HG02623 (cell line): ENCODE data around the gene CCNL1.
"Not testable (repeated sequence)": the region's sequence is repeated elsewhere in the genome, so short reads cannot be mapped to it uniquely, and the experiment has no call there.

Experiments used
- ATAC-seq: cut with Tn5 transposase; IDR thresholded peaks from one replicate; pipeline ENCODE4 v1.9.1; 2021; ENCODE audit warnings: moderate library complexity; ENCODE audit not compliant: unreplicated experiment

The CCNL1 gene

GRCh38 chr3:157104928-157105652 lies 54.9 kb downstream of the CCNL1 start:
- peak; percentile 67 for ATAC-seq

DNA sequence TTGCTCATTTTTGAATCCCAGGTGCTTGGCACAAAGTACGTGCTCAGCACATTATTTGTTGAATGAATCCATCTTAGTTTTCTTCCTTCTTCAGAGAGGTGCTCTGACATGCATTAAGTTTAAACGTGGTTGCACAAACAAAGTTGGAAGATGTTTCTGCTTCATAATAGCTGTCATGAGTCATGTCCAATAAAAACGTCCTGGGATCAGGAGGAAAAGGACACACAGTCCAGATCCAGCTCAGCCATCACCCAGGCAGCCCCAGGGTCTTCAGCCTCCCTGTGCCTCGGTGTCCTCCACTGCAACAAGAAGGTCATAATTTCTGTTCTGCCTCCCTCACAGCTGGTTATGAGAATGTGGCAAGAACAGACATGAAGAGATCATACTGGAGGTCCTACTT lies 55.4 kb downstream of the CCNL1 start:
- ATAC-seq: no peak

DNA sequence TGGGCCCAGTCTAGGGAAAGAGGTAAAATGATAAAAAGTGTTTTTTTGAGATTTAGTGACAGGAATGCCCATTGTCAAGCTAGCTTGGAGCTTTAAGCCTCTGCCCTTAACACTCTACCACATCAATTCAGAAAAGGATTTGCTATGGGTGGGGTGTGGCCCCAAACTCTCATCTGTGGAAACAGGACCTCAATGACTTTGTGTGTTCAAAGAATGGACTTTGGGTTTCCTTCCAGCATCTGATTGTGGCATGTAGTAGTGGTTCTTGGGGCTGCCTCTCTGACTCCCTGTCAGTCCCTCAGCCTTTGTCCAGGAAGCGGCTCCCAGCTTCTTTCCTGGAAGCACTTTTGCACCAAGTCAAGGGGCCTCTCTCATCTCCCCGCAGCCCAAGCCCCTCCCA lies 56.1 kb downstream of the CCNL1 start:
- ATAC-seq: no peak

DNA sequence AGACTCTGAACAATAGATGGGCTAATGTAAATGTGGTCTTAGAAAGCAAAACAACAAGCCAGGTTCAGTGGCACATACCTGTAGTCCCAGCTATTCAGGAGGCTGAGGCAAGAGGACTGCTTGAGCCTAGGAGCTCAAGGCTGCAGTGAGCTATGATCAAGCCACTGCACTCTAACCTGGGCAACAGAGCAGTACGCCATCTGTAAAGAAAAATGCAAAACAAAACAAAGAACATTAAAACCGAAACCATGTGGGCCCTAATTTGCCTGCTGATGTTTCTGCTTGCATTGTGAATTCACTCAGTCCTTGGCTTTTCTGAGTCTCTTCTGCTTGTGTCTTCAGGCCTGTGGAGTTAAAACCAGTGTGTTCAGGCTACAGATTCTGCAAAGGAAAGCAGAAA lies 56.7 kb downstream of the CCNL1 start:
- ATAC-seq: peak; percentile 83

DNA sequence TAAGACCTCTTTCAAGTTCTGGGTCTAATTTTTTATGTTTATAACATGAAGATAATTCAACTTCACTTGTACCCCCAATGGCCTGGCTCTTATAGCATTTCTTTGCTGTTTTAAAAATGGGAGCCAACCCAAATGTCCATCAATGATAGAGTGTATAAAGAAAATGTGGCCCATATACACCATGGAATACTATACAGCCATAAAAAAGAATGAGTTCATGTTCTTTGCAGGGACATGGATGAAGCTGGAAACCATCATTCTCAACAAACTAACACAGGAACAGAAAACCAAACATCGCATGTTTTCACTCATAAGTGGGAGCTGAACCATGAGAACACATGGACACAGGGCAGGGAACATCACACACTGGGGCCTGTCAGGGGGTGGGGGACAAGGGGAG lies 57.4 kb downstream of the CCNL1 start:
- not testable (repeated sequence) for ATAC-seq

- no peak for ATAC-seq
Measured at GRCh38 chr3:157102098-157102497, 57.8 kb downstream of the CCNL1 start.

DNA sequence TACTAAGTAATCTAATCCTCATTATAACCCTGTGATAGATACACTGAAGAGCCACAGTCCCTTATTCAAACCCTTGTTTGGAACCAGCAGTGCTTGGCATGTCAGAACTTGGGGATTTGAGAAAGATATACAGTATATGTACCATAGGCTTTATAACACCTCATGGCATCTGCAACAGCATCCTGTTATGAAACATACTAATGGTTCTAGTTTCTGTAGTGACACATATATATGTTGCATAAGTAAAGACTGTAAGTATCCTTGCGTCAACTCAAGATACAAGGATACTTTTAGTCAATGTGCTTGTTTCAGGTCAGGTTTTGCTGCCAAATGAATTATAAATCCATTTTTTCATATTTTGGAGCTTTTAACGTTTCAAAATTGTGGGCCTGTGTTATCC lies 58.5 kb downstream of the CCNL1 start:
- ATAC-seq: no peak

GRCh38 chr3:157100608-157101396 lies 59.1 kb downstream of the CCNL1 start:
- no peak for ATAC-seq

GRCh38 chr3:157100096-157100477 lies 59.9 kb downstream of the CCNL1 start:
- no peak for ATAC-seq

GRCh38 chr3:157099326-157100095 lies 60.4 kb downstream of the CCNL1 start:
- ATAC-seq: no peak

GRCh38 chr3:157098823-157099185 lies 61.1 kb downstream of the CCNL1 start:
- ATAC-seq: no peak

DNA sequence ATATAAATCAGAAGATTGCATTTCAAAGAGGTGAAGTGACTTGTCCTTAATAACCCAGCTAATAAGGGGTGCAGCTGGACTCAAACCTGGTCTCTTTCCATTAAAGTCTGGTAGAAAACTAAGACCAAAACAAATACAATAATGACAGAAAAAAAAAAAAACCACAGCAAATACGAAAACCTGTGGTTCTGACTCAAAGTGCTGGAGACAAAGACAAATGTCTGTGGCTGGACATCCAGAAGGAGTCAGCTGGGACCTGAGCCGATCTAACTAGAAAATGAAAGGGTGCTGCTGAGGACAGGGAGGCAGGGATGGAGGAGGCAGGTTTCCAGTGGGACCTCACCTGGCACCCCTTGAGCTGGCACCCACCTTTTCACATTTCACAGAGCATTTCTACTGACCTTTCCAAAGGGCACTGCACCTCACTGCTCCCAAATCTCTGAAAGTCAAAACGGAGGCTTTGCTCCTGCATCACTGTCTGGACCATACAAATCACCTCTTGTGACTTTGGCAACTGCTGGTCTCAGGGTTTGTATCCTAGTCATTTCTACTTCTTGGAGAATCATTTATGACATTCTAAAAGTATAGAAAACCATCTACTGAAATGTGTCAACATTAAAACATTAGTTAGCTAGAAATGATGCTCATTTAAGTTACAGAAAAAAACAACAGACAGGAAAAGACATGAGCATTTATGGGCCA lies 61.7 kb downstream of the CCNL1 start:
- ATAC-seq: no peak
